Measurements from ENCODE around the gene CCDC183.
"Not testable (repeated sequence)": the region's sequence is repeated elsewhere in the genome, so short reads cannot be mapped to it uniquely, and the experiment has no call there.

The CCDC183 gene

GRCh38 chr9:136803009-136803550 is 6.9 kb downstream of the CCDC183 start:
- DNase-seq: not testable (repeated sequence)

- no peak for DNase-seq
Measured at GRCh38 chr9:136803551-136804508, 7.7 kb downstream of the CCDC183 start.

DNA sequence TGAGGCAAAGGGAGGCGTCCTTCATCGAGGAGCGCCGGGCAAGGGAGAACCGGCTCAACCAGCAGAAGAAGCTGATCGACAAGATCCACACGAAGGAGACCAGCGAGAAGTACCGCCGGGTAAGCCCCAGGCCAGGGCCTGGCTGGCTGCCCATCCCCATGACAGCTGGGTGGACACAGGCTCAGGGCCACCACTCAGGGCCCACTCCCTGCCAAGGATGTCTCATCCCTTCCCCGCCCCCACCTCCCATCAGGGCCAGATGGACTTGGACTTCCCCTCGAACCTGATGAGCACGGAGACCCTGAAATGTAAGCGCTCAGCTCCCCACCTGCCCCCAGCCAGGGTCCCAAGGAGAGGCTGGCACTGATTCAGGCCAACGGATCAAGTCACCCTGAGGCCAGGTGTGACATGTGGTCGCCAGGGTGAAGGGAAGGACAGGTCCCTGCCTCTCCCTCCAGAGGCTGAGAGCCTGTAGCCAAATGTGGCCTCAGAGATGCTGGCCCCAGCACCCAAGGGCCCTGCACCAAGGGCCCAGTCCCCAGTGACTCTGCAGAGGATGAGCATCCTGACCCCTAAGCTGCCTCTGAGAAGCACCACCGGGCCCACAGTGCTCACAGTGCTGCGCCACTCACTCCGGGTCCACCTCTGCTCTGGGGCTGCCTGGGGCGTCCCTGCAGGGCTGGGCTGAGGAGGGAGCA is 8.5 kb downstream of the CCDC183 start:
- DNase-seq: no peak

GRCh38 chr9:136805207-136805740 is 9.1 kb downstream of the CCDC183 start:
- no peak for DNase-seq

- no peak for DNase-seq
Measured at GRCh38 chr9:136806067-136806466, 9.9 kb downstream of the CCDC183 start.

DNA sequence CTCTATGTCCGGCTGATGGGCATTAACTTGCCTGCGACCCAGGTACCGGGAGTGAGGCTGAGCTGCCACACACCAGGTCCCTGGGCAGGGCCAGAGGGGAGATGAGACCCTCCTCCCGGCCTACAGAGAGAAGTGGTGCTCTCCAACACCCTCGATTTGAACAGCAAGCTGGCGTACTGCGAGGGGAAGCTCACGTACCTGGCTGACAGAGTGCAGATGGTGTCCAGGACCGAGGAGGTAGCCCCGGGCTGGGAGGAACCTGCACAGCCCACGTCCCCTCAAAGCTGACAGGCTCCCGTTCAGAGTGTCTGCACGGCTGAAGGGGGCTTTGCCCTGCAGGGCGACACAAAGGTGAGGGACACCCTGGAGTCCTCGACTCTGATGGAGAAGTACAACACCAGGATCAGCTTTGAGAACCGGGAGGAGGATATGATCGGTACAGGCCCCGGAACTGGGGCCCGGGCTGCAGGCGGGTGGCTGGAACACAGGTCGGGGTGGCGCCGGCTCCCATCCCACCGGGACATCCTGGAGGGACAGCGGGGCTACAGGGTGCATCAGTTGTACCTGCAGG is 10.6 kb downstream of the CCDC183 start:
- no peak for DNase-seq

GRCh38 chr9:136807281-136808074 is 11.3 kb downstream of the CCDC183 start, which contains the start of gene RABL6:
Gene RABL6, plus strand, starts transcription at chr9:136807948. Its CDS starts 249 bp downstream, at chr9:136808197.
- peak; percentile 78 for DNase-seq

DNA sequence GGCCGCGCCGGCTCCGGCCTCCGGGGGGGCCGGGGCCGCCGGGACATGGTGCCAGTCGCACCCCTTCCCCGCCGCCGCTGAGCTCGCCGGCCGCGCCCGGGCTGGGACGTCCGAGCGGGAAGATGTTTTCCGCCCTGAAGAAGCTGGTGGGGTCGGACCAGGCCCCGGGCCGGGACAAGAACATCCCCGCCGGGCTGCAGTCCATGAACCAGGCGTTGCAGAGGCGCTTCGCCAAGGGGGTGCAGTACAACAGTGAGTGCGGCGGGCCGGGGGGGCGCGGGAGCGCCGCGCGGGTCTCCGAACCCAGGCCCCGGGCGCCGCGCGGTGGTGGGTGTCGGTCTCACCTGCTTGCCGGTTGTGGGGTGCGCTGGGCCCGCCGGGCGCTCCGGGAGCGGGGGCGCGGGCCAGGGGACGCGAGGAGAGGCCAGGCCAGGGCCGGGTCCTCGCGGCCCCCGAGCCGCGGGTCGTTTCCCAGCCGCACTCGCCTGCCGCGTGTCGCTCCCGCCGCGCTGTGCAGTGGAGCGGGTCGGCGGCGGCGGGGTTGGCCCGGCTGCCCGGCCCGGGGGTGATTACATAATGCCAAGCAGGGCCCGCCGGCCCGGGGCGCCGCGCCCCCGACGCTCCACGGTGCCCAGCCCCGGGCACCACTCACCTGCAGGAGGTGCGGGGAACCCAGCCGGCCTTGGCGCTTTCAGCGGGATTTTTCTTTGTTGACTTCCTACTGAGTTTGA is 12.1 kb downstream of the CCDC183 start:
- peak; percentile 19 for DNase-seq

GRCh38 chr9:136808806-136809158 is 12.6 kb downstream of the CCDC183 start:
- peak; percentile 40 for DNase-seq

DNA sequence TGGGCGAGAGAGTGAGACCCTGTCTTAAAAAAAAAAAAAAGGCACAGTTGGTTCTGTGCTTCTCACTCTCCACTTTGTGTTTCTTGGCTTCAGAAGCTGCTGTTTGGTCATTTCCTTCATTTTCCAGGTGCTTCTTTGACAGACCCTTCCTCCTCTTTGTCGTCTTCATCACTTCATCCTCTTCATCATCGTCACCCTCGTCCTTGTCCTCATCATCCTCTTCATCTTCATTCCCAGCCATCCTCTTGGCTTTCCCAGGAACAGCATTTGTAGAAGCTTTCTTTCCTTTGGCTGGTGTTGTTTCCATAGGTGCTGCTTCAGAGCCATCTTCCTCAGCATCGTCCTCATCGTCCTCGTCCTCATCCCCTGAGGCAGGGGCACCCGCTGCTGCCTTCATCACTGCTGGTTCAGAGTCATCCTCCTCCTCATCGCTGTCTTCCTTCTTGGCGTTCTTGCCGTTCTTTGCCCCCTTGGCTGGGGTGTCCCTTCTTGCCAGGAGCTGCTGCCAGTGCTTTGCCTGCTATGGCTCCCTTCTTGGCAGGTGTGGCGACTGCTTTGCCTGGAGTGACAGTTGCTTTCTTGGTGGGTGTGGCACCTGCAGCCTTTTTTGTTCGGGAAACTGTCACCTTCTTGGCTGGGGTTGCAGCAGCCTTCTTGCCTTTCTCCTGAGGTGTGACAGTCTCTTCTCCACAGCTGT is 18.7 kb downstream of the CCDC183 start:
- DNase-seq: no peak

GRCh38 chr9:136815422-136815782 is 19.3 kb downstream of the CCDC183 start:
- no peak for DNase-seq

DNA sequence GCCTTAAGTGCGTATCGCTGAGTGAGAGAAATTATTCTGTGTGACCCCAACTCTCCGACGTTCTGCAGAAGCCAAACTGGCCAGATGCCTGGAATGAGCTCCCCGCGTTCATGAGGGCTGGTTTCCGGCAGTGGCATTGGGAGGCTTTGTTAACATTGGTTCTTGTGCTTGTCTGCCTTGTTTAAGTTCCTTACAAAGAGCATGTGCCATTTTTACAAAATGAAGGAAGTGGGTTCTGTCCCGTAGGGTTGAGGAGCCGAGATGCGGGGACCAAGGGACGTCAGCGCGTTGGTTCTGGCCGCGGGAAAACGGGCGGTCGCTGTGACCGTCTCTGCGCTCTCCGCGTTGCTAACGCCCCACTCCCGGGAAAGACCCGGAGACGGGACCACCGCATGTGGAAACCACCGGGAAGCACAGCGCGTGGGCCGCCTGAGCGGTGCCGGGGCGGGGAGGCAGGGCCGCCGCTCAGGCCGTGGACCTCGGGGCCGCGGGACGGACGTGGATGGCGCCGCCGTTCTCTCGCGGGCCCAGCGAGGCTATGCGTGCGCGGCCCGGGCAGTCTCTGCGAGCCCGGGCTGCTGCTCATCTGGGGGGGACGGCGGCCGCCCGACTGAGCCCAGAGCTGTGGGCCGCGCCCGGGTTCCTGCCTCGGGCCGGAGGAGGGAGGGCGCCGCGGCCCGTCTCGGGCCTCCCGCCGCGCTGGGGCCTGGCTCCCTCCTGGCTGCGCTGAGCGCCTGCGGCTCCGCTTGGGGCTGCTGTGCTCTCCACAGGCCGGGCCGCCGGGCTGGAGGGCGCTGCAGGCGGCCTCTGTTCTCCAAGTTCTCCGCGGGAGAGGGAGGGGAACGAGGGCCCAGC is 25.1 kb downstream of the CCDC183 start:
- DNase-seq: no peak

DNA sequence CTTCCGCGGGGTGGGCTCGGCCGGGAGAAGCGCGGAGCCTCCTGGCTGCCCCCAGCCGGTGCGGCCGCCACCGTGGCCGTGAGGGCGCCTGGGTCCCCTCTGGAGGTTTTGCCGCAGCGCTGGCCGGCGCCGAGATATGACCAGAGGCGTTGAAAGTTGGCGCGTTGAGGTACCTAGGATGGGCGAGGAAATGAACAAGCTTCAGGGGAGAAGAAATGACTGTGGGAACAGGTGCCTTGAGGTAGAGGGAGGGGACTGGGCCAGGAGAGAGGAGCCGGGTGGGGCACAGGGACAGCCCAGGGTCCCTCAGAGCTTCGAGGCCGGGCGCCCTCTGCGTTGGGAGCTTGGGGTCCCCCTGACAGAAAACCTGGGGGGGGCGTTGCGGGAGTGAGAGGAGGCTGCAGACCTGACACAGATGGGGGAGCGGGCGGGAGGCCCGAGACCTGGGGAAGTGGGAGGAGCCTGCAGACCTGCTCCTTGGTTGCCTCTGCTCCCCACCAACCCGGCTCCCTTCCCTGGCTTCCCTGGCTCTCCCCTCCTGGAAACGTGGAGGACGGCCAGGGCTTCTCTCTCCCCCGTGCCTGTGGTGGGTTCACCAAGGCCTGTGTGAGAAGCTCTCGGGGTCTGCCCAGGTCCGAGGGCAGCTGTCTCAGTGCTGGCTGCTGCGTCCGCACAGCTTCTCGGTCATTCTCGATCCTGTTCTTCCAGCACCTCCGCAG is 25.8 kb downstream of the CCDC183 start:
- DNase-seq: no peak

DNA sequence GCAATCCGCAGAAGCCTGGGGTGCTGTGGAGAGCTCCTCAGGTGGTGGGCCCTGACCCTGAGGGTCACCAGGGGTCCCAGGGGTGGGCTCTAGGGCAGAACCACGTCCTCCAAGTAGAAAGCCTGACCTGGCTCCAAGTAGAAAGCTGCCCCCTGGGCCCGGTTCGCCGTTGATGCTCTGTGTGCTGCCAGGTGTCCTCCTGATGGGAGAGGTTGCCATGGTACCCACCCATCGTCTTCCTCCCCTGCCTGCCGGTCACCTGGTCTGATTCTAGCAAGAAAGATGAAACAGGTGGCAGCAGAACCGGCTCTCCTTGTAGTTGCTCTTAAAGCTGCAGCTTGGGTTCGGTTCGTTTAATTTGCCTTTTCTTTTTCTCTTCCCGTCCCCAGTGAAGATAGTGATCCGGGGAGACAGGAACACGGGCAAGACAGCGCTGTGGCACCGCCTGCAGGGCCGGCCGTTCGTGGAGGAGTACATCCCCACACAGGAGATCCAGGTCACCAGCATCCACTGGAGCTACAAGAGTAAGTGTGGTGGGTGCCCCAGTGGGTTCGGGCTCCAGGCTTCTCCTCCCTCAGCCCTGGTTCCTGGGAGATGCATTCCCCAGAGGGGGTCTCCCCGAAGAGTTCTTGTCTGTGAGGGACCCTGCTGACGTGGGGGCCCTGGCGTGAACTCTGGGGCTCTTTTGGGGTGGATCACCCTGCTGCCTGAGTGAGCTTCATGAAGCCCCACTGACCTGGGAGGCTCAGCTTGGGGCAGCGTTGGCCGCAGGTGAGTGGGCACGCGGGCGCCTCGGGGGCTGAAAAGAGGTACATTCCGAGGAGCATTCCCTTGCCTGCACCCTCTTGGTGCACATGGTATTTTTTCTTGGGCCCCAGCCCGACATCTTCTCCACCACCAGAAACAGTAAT is 27.3 kb downstream of the CCDC183 start:
- no peak for DNase-seq

DNA sequence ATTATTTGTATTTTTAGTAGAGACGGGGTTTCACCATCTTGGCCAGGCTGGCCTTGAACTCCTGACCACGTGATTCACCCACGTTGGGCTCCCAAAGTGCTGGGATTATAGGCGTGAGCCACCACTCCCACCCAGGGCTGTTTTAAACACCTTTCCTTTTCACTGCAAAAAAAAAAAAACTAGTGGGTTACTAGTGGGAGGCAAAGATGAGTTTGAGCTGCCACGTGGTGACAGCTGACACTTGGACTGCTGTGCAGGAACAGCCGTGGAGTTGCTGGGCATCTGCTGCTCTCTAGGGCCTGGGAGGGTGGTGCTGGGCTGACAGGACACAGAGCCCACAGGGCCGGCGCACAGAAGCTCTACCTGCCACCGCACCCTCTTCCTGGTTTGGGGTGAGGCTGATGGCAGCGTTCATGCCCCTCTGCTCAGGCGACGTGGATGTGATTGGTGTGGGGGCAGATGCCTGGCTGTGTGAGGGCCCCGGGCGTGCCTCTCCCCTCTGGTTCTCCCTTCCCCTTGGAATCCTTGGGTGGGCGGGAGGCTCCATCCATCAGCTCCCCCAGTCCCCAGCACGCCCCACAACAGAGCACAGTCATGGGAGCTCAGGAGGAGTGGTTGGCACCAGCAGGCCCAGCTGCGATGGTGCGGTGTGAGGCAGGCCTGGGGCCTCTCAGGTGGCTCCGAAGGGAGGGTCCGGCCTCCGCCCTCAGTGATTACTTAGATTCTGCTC is 28.5 kb downstream of the CCDC183 start:
- no peak for DNase-seq

DNA sequence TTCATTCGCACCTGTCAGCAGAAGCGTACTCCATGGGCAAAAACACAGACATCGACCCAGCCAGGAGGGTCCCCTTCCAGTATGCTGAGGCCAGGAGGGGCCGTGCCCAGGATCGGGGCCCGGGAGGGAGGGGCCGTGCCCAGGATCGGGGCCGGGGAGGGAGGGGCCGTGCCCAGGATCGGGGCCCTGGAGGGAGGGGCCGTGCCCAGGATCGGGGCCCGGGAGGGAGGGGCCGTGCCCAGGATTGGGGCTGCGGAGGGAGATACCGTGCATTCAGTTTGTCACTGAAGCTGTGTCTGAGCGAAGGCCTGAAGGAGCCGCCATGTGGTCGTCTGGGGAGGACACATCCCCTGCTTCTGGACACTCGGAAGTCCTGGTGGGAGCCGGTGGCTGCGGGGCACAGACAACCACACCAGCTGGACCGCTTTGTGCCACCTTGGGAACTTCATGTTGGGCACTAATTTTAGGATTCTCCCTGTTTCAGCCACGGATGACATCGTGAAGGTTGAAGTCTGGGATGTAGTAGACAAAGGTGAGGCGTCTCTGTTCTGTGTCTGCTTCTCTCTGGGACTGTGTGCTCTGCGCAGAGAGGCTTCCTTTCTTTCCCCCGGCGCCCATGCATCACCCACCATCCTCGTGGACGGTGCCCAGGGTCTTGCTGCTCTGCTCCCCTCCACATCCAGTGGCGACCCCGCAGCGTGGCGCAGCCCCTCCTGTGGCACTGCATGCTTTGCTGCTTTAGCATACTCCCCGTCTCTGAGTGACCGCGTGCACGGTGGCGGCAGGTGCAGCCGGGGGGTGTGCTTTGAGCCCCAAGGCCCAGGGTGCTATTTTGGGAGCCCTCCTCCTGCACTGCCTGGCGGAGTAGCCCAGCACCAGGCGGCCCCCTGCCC is 29.4 kb downstream of the CCDC183 start:
- no peak for DNase-seq
